ENCODE data around the gene ELOB.

ELOB gene

DNA sequence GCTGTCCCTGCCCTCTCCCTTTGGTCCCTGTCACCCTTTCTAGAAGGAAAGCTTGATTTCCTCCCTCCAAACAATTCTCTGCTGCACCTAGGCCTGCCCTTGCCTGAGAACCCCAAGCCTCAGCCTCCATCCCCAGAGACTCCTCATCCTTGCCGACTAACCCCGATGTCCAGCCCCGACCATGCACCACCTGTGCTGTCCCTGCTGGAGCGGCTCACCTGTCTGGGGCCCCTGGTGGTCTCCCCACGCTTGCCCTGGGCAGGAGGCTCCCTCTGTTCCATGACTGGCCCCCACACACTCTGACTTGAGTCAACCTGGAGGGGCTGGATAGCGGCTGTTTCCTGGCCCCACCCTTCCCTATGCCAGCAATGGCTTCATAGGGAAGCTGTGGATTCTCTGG lies 36.6 kb downstream of the ELOB start:
- DNase-seq (ENCODE audit: low read depth) = no peak
- no peak overlapping the region for H3K4me3 ChIP-seq (ENCODE audit: low read depth, low read length)
- TF ChIP-seq, protein P1, sequence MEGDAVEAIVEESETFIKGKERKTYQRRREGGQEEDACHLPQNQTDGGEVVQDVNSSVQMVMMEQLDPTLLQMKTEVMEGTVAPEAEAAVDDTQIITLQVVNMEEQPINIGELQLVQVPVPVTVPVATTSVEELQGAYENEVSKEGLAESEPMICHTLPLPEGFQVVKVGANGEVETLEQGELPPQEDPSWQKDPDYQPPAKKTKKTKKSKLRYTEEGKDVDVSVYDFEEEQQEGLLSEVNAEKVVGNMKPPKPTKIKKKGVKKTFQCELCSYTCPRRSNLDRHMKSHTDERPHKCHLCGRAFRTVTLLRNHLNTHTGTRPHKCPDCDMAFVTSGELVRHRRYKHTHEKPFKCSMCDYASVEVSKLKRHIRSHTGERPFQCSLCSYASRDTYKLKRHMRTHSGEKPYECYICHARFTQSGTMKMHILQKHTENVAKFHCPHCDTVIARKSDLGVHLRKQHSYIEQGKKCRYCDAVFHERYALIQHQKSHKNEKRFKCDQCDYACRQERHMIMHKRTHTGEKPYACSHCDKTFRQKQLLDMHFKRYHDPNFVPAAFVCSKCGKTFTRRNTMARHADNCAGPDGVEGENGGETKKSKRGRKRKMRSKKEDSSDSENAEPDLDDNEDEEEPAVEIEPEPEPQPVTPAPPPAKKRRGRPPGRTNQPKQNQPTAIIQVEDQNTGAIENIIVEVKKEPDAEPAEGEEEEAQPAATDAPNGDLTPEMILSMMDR (IDR thresholded peaks at IDR 0.05; ENCODE audit: insufficient read depth, low read depth, low read length, missing control alignments) = no peak

DNA sequence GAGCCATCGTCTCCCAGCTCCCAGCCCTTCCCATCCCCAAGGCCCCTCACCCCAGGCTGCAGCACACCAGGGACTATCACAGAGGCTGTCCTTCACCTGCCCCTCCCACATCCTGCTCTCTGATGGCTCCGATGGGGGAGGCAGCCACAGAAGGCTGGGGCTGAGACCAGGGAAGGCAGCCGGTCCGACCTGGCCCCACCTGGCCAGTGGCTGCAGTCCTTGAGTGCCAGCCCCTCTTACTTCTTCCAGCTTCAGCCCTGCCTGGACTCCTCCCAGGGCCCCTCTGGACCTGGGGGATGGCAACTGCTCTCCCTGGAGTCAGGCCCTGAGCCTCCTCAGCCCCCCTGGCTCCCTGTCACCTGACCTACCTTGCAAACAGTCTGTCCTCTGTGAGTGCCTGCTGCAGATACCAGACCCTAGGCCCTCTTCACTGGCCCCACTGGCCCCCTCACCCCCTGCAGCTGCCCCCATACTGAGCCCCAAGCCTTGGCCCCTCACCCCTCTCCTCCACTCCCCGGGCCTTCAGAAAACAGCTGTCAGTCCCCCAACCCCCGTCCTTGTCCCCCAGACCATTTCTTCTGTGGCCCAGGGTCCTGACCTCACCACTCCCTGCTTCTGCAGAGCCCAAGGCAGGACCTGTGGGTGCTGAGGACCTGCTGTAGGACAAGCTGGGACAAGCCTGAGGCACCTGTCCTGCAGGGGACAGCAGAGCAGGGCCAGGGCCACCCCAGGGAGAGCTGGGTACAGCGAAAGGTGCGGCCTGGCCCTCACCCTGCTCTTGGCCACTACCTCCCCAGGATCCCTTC lies 37.3 kb downstream of the ELOB start:
- no peak overlapping the region for H3K4me3 ChIP-seq (ENCODE audit: low read depth, low read length)
- TF ChIP-seq, protein P1 (IDR thresholded peaks at IDR 0.05; ENCODE audit: insufficient read depth, low read depth, low read length, missing control alignments) = no peak
- no peak for DNase-seq (ENCODE audit: low read depth)

DNA sequence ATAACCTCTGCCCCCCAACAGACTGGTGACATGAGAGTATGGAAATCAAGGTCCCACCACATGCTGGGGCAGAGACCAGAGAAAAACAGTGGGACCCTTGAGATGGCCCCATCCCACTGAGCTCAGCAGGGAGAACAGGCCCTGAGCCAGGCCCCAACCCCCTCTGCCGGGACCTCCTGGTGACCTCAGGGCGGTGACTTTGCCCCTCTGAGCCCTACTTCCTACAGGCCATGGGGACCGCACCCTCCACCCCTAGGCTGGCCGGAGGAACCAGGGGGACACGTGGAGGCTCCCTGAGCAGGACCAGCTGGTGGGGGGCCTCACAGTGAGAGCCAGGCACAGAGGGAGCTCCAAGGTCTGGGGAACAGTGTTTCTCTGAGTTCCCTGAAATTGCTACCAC lies 38.5 kb downstream of the ELOB start:
- DNase-seq (ENCODE audit: low read depth) = no peak
- TF ChIP-seq, protein P1 (IDR thresholded peaks at IDR 0.05; ENCODE audit: insufficient read depth, low read depth, low read length, missing control alignments) = no peak
- no peak overlapping the region for H3K4me3 ChIP-seq (ENCODE audit: low read depth, low read length)

DNA sequence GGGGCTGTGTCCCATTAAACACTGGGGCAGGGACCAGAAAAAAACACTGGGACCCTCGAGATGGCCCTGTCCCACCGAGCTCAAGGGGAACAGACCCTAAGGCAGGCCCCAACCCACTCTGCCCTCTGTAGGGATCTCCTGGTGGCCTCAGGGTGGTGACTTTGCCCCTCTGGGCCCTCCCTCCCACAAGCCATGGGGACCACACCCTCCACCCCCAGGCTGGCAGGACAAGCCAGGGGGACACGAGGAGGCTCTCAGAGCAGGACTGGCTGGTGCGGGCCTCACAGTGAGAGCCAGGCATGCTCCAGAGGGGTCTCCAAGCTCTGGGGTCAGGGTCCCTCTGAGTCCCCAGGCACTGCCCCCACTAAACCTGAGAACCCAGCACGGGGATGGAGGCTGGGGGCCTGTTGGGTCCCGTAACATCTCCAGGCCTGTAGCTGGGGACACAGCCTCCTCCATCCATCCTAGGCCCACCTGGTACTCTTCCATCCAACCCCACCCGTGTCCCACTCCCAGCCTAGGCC lies 39.1 kb downstream of the ELOB start:
- H3K4me3 ChIP-seq (ENCODE audit: low read depth, low read length) = no peak overlapping the region
- TF ChIP-seq, protein P1 (IDR thresholded peaks at IDR 0.05; ENCODE audit: insufficient read depth, low read depth, low read length, missing control alignments) = no peak

DNA sequence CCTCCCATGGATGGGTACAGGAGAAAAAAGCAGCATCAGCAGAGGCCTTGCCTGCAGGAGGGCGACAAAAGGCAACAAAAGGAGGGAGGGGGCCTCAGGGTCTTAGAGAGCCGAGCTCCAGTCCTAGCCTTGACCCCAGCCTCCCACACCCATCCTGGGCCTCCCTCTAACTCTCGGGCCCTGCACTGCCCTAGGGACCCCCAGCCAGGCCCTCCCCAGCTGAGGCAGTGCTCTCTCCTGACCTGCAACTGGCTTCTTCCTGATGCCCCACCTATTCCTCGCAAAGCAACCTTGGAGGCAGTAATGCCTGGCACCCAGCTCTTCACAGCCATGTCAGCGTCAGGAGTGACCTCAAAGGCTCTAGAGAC lies 39.9 kb downstream of the ELOB start:
- no peak for DNase-seq (ENCODE audit: low read depth)
- TF ChIP-seq, protein P1 (IDR thresholded peaks at IDR 0.05; ENCODE audit: insufficient read depth, low read depth, low read length, missing control alignments) = no peak
- H3K4me3 ChIP-seq (ENCODE audit: low read depth, low read length) = no peak overlapping the region

More for the DNA sequence above, 39.1 kb downstream of the ELOB start:
- DNase-seq (ENCODE audit: low read depth) = no peak

DNA sequence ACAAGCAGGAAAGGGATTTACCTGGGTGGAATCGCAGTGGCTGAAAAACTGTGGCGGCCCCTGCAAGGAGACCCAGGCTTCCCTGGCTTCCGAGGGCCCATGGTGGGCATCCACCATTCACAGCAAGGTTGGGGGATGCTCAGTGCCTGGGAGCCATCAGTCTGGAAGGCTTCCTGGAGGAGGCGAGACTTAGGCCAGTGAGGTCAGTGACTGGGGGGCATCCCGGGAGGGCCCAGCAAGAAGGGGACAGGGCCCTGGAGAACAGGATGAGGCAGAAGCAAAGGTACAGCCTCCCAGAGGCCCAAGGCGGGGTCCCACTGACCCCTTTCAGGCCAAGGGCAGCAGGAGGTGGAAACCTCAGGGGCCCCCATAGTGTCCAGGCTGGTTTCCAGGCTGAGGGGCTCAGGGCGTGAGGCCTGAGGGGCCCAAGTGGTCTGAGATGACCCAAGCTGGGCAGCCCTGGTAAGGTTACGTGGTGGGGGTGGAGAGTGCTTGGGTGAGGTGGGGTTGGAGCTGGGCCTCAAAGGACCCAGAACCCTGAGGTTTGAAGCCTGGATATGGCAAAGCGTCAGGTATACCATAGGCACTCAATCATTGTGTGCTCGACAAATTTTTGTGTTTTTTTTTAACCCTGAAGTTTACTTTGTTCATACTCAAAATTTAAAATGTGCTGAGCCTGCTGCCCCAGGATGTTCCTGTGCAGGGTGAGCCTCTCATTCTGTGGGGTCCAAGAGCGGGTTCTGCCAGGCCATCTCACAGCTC lies 40.4 kb downstream of the ELOB start:
- no peak for DNase-seq (ENCODE audit: low read depth)
- no peak overlapping the region for H3K4me3 ChIP-seq (ENCODE audit: low read depth, low read length)
- TF ChIP-seq, protein P1 (IDR thresholded peaks at IDR 0.05; ENCODE audit: insufficient read depth, low read depth, low read length, missing control alignments) = no peak
